H1 (cell line): ENCODE measurements around the gene RAP1GDS1. TPM values are rescaled to one million over a fixed set of nuclear protein-coding genes. Genes with fewer than 3 reads are reported as not detected.

ENCODE experiments used
- CTCF ChIA-PET: fragments of 300-600 bp; sonication (Branson Sonifier 250); formaldehyde crosslinking; loops from one replicate; lab custom pipeline; 2021; ENCODE audit not compliant: partially characterized antibody; lab: Charles Lee
- POLR2A ChIA-PET: fragments of 300-600 bp; sonication (Branson Sonifier 250); formaldehyde crosslinking; loops from one replicate; lab custom pipeline; 2021; ENCODE audit warnings: inconsistent platforms; ENCODE audit not compliant: partially characterized antibody; lab: Charles Lee
- DNase-seq, 2 experiments: peaks; one replicate each; pipeline versions ENCODE4 v3.0.0 to v3.0.0-alpha.2; 2010 to 2022; ENCODE audit warnings: low spot score in 2 of 2, low read depth in 1 of 2, mixed read lengths in 1 of 2
- FAIRE-seq: peaks from 2 replicates; lab custom pipeline; 2011; peaks lifted over from hg19 to GRCh38; lab: Jason Lieb, UNC
- H2AFZ ChIP-seq: 2 replicates; pipeline ENCODE4 v1.8.1; 2012; ENCODE audit warnings: low read length, inconsistent platforms
- H2AK5ac ChIP-seq: 2 replicates; pipeline ENCODE4 v1.6.1; 2013; ENCODE audit warnings: low read depth, low read length
- H2BK120ac ChIP-seq: replicated peaks from 2 replicates; pipeline ENCODE3; 2013; ENCODE audit warnings: low read depth, low read length, inconsistent platforms
- H2BK12ac ChIP-seq: 2 replicates; pipeline ENCODE4 v1.6.1; 2013; ENCODE audit warnings: low read depth, low read length
- H2BK15ac ChIP-seq: 2 replicates; pipeline ENCODE4 v1.6.1; 2013; ENCODE audit warnings: low read length
- H2BK20ac ChIP-seq: 2 replicates; pipeline ENCODE4 v1.6.1; 2013; ENCODE audit warnings: low read length
- H2BK5ac ChIP-seq: 2 replicates; pipeline ENCODE4 v1.6.1; 2013; ENCODE audit warnings: low read depth, low read length
- H3K14ac ChIP-seq: 2 replicates; pipeline ENCODE4 v1.6.1; 2013; ENCODE audit warnings: inconsistent platforms; ENCODE audit not compliant: insufficient read length
- H3K18ac ChIP-seq: 2 replicates; pipeline ENCODE4 v1.6.1; 2013; ENCODE audit warnings: low read length; ENCODE audit errors: extremely low read depth
- H3K23ac ChIP-seq: 2 replicates; pipeline ENCODE4 v1.6.1; 2013; ENCODE audit warnings: inconsistent platforms; ENCODE audit not compliant: insufficient read length
- H3K23me2 ChIP-seq: 2 replicates; pipeline ENCODE4 v1.6.1; 2013; ENCODE audit warnings: low read depth, low read length
- H3K27ac ChIP-seq: 2 replicates; pipeline ENCODE4 v1.6.1; 2011; ENCODE audit warnings: low read depth, low read length, inconsistent platforms
- H3K27me3 ChIP-seq, 4 experiments: replicated peaks in 1 of 4; 1 replicate in 1 of 4; 2 replicates in 3 of 4; pipeline versions ENCODE4 v1.6.1 to v1.8.1; 2011 to 2013; ENCODE audit warnings: low read length in 3 of 4, mild to moderate bottlenecking in 3 of 4, inconsistent platforms in 2 of 4, mixed read lengths in 2 of 4, moderate library complexity in 1 of 4; ENCODE audit not compliant: control insufficient read depth in 3 of 4, insufficient read depth in 3 of 4; ENCODE audit errors: extremely low read depth in 1 of 4
- H3K36me3 ChIP-seq, 4 experiments: 2 replicates each; pipeline versions ENCODE4 v1.6.1 to v1.8.1; 2011 to 2013; ENCODE audit warnings: mild to moderate bottlenecking in 4 of 4, low read length in 3 of 4, moderate library complexity in 2 of 4, control low read depth in 1 of 4, inconsistent platforms in 1 of 4; ENCODE audit not compliant: insufficient read depth in 4 of 4, control insufficient read depth in 2 of 4
- H3K4ac ChIP-seq: replicated peaks from 2 replicates; pipeline ENCODE3; 2013; ENCODE audit warnings: low read length, low read depth, mixed read lengths, inconsistent platforms; ENCODE audit not compliant: insufficient read length
- H3K4me1 ChIP-seq, 4 experiments: replicated peaks in 1 of 4; 1 replicate in 1 of 4; 2 replicates in 3 of 4; pipeline versions ENCODE4 v1.6.1 to v1.8.1; 2011 to 2013; ENCODE audit warnings: low read length in 3 of 4, inconsistent platforms in 2 of 4, mixed read lengths in 1 of 4; ENCODE audit not compliant: insufficient read depth in 4 of 4, control insufficient read depth in 3 of 4
- H3K4me2 ChIP-seq, 2 experiments: 2 replicates each; pipeline versions ENCODE4 v1.6.1 to v1.8.1; 2011 to 2013; ENCODE audit warnings: low read depth in 2 of 2, low read length in 2 of 2, control low read depth in 1 of 2, inconsistent platforms in 1 of 2, mild to moderate bottlenecking in 1 of 2; ENCODE audit not compliant: insufficient read depth in 1 of 2
- H3K4me3 ChIP-seq, 4 experiments: fragments of 200-600, 300-600 bp in 1 of 4; sonication (generic), shearing (Covaris generic), sonication (Bioruptor Twin) in 1 of 4; 2 replicates each; pipeline versions ENCODE4 v1.5.1 to v1.8.1; 2011 to 2016; ENCODE audit warnings: low read length in 4 of 4, low read depth in 3 of 4, control low read depth in 2 of 4, inconsistent platforms in 2 of 4, mild to moderate bottlenecking in 2 of 4, mixed read lengths in 1 of 4, moderate library complexity in 1 of 4; ENCODE audit not compliant: insufficient read depth in 2 of 4; ENCODE audit errors: extremely low read depth in 1 of 4
- H3K56ac ChIP-seq: replicated peaks from 2 replicates; pipeline ENCODE3; 2013; ENCODE audit warnings: low read depth, mild to moderate bottlenecking, mixed read lengths, low read length, inconsistent platforms; ENCODE audit not compliant: insufficient read length
- H3K79me1 ChIP-seq: 2 replicates; pipeline ENCODE4 v1.6.1; 2013; ENCODE audit warnings: low read depth, low read length, control low read depth
- H3K79me2 ChIP-seq, 2 experiments: 2 replicates each; pipeline versions ENCODE4 v1.6.1 to v1.8.1; 2012 to 2013; ENCODE audit warnings: low read length in 2 of 2, mild to moderate bottlenecking in 2 of 2, inconsistent platforms in 1 of 2; ENCODE audit not compliant: insufficient read depth in 2 of 2, control insufficient read depth in 1 of 2
- H3K9ac ChIP-seq, 4 experiments: replicated peaks in 1 of 4; 1 replicate in 1 of 4; 2 replicates in 3 of 4; pipeline versions ENCODE4 v1.6.1 to v1.8.1; 2011 to 2013; ENCODE audit warnings: low read depth in 3 of 4, low read length in 3 of 4, control low read depth in 2 of 4, mild to moderate bottlenecking in 2 of 4, moderate library complexity in 2 of 4, inconsistent platforms in 1 of 4; ENCODE audit errors: extremely low read depth in 1 of 4
- H3K9me3 ChIP-seq, 2 experiments: 2 replicates each; pipeline versions ENCODE4 v1.6.1 to v1.8.1; 2012 to 2013; ENCODE audit warnings: mild to moderate bottlenecking in 2 of 2, moderate library complexity in 2 of 2, control low read depth in 1 of 2, inconsistent platforms in 1 of 2, low read depth in 1 of 2, low read length in 1 of 2, mixed read lengths in 1 of 2; ENCODE audit not compliant: insufficient read depth in 2 of 2
- H4K20me1 ChIP-seq, 2 experiments: replicated peaks in 1 of 2; 2 replicates each; pipeline versions ENCODE3 to v1.8.1; 2011 to 2013; ENCODE audit warnings: inconsistent platforms in 2 of 2, low read length in 2 of 2, mild to moderate bottlenecking in 1 of 2; ENCODE audit not compliant: insufficient read depth in 2 of 2, control insufficient read depth in 1 of 2
- H4K5ac ChIP-seq: 2 replicates; pipeline ENCODE4 v1.6.1; 2013; ENCODE audit warnings: low read length, low read depth, mixed read lengths, inconsistent platforms; ENCODE audit not compliant: insufficient read length
- H4K8ac ChIP-seq: 2 replicates; pipeline ENCODE4 v1.8.0; 2013; ENCODE audit warnings: mild to moderate bottlenecking, moderate library complexity, low read length, inconsistent platforms; ENCODE audit not compliant: insufficient read depth; ENCODE audit errors: extremely low read depth
- H4K91ac ChIP-seq: replicated peaks from 2 replicates; pipeline ENCODE3; 2013; ENCODE audit warnings: low read length, mixed read lengths, inconsistent platforms; ENCODE audit not compliant: insufficient read length
- BRCA1 ChIP-seq: IDR thresholded peaks from 2 replicates; pipeline ENCODE4 v1.6.1; 2012; ENCODE audit warnings: low read depth, low read length, improper control_type of control experiment
- FOSL1 ChIP-seq: IDR thresholded peaks from 2 replicates; pipeline ENCODE4 v1.6.1; 2011; ENCODE audit warnings: mild to moderate bottlenecking, low read depth, low read length, moderate library complexity; ENCODE audit not compliant: insufficient read depth
- RFX5 ChIP-seq: IDR thresholded peaks from 2 replicates; pipeline ENCODE4 v1.6.1; 2011; ENCODE audit warnings: low read depth, low read length, improper control_type of control experiment, borderline replicate concordance
- RXRA ChIP-seq: IDR thresholded peaks from 2 replicates; pipeline ENCODE4 v1.6.1; 2011; ENCODE audit warnings: low read depth, mild to moderate bottlenecking, low read length, moderate library complexity; ENCODE audit not compliant: insufficient read depth
- WGBS, 2 experiments: shearing (Covaris generic) in 1 of 2; methylation state at CpG; one replicate each; pipeline versions ENCODE4 v1.1.6 to v1.1.7; 2013 to 2015; ENCODE audit warnings: low lambda C conversion rate in 2 of 2, mixed read lengths in 2 of 2, inconsistent platforms in 1 of 2, low coverage in 1 of 2, missing lambda C conversion rate in 1 of 2; ENCODE audit not compliant: insufficient replicate concordance in 2 of 2, insufficient coverage in 1 of 2, insufficient read length in 1 of 2; ENCODE audit errors: extremely low coverage in 1 of 2, missing lambda C conversion rate in 1 of 2; 5-methylcytosine and 5-hydroxymethylcytosine counted together
- polyA plus RNA-seq, 7 experiments: library from polyadenylated mRNA; depleted of rRNA in 3 of 7; stranded (reverse) in 5 of 7; unstranded in 2 of 7; fragments of >200 nt in 5 of 7; fragments of 200-250 nt in 2 of 7; gene quantifications; 1 replicate in 5 of 7; 2 replicates in 1 of 7; 4 replicates in 1 of 7; pipeline versions ENCODE4 v1.2.1 to v1.2.3, GENCODE V29; 2011 to 2013; ENCODE audit warnings: missing spikeins in 2 of 7, mixed read lengths in 2 of 7
- total RNA-seq: library from RNA; stranded (reverse); fragmentation: NEBNext Ultra II Directional; extraction: Animal tissue kit (Norgen Biotek cat#: 25700); gene quantifications from 2 replicates; pipeline ENCODE4 v1.2.1, GENCODE V29; 2021

Gene RAP1GDS1
- total and polyA plus RNA-seq, 2 of the 8 experiments (the other 6 are each of a cell fraction or from before 2014, with no cell fraction given): 12.8 to 31.9 TPM

DNA sequence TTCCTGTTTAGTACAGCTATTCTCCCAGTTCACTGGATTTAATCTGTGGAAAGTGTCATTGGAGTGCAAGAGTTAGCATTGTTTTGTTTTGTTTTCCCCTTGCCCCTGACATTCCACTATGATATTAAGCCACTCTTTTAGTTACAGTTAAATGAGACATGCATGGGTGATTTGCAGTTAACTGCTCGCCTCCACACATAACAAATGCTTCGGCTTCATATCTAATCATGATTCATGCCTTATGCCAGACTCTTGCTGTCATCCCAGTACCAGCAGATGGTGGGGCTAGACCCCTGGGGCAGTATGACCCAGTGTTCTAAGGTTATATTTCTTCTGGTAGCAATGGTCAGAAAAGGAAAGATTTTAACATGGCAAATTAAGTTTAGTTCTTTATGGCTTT, 80.1 kb downstream of the RAP1GDS1 start:
- no peak overlapping the region for H3K23ac ChIP-seq
- H3K27me3 ChIP-seq: no peaks in the 10 kb centered on the region
- H3K23me2 ChIP-seq: no peaks in the 10 kb centered on the region
- DNase-seq: no peak
- no peak overlapping the region for H3K14ac ChIP-seq
- no peak overlapping the region for H4K91ac ChIP-seq
- no peaks in the 10 kb centered on the region for H4K20me1 ChIP-seq
- H4K8ac ChIP-seq: no peak overlapping the region
- peaks cover 0 to 5% (median 0%) of the 10 kb centered on the region in 4 experiments; a peak in 1 of 8 replicates for H3K36me3 ChIP-seq
- no peak overlapping the region for H3K4ac ChIP-seq
- H2BK12ac ChIP-seq: no peak overlapping the region
- H3K9me3 ChIP-seq: no peaks in the 10 kb centered on the region
- H2AFZ ChIP-seq: no peak overlapping the region
- ChIA-PET POLR2A (no interaction called here), CTCF (no interaction called here)
- no peak overlapping the region for H3K18ac ChIP-seq
- H2AK5ac ChIP-seq: no peak overlapping the region
- WGBS, 2 experiments: 91% methylated on average over 2 of the region's 2 CpGs; no CpG with 5 or more reads in 1 of the 2 experiments
- H3K4me1 ChIP-seq: peaks cover 0 to 4% (median 3%) of the 10 kb centered on the region in 4 experiments; a peak in 5 of 7 replicates
- H3K27ac ChIP-seq: no peak overlapping the region
- no peak overlapping the region for H3K4me2 ChIP-seq
- H3K79me1 ChIP-seq: no peaks in the 10 kb centered on the region
- no peak overlapping the region for H3K9ac ChIP-seq
- no peak overlapping the region for H3K56ac ChIP-seq
- FAIRE-seq: no peak
- no peak overlapping the region for H2BK5ac ChIP-seq
- H2BK20ac ChIP-seq: no peak overlapping the region
- H2BK120ac ChIP-seq: no peak overlapping the region
- no peak overlapping the region for H3K4me3 ChIP-seq
- no peak for TF ChIP-seq FOSL1
- TF ChIP-seq BRCA1: no peak
- no peak for TF ChIP-seq RXRA
- no peak for TF ChIP-seq RFX5
- H3K79me2 ChIP-seq: no peaks in the 10 kb centered on the region
- H4K5ac ChIP-seq: no peak overlapping the region
- no peak overlapping the region for H2BK15ac ChIP-seq
